NCI-H524 (cell line): ENCODE measurements around the gene SYTL3.
"Not testable (repeated sequence)": the region's sequence is repeated elsewhere in the genome, so short reads cannot be mapped to it uniquely, and the experiment has no call there.

ENCODE experiments used
- DNase-seq, 2 experiments: peaks; one replicate each; lab custom pipeline; 2025; lab: John Stamatoyannopoulos, UW

SYTL3 gene

GRCh38 chr6:158621694-158622544, 27.9 kb upstream of the SYTL3 start:
- no peak for DNase-seq

- no peak for DNase-seq
These were observed 27.2 kb upstream of the SYTL3 start for GRCh38 chr6:158622545-158623190.

GRCh38 chr6:158624684-158625682, 24.9 kb upstream of the SYTL3 start:
- no peak for DNase-seq

- no peak for DNase-seq
These were observed 24.0 kb upstream of the SYTL3 start for GRCh38 chr6:158625881-158626305.

- no peak for DNase-seq
These were observed 23.3 kb upstream of the SYTL3 start for GRCh38 chr6:158626360-158627167.

- DNase-seq = no peak
These were observed 22.5 kb upstream of the SYTL3 start for GRCh38 chr6:158627168-158627939.

- DNase-seq = no peak
These were observed 22.0 kb upstream of the SYTL3 start for GRCh38 chr6:158627940-158628211.

- DNase-seq = no peak
These were observed 21.3 kb upstream of the SYTL3 start for GRCh38 chr6:158628542-158628941.

- peak; percentile 7 to 64 for DNase-seq
These were observed 20.3 kb upstream of the SYTL3 start for GRCh38 chr6:158629367-158630221.

GRCh38 chr6:158630938-158631616, 18.8 kb upstream of the SYTL3 start:
- no peak for DNase-seq

GRCh38 chr6:158631678-158632537, 17.9 kb upstream of the SYTL3 start:
- DNase-seq = no peak

GRCh38 chr6:158632538-158633119, 17.2 kb upstream of the SYTL3 start:
- not testable (repeated sequence) for DNase-seq

GRCh38 chr6:158633127-158633526, 16.7 kb upstream of the SYTL3 start:
- no peak for DNase-seq

GRCh38 chr6:158634695-158635426, 15.0 kb upstream of the SYTL3 start:
- no peak for DNase-seq

GRCh38 chr6:158635427-158636073, 14.3 kb upstream of the SYTL3 start:
- DNase-seq = no peak

- DNase-seq = no peak
These were observed 13.1 kb upstream of the SYTL3 start for GRCh38 chr6:158636778-158637177.
